GM10266 (cell line): Measurements from ENCODE around the gene APOO.

Experiments
- DNase-seq: peaks from one replicate; pipeline ENCODE4 v3.0.0; 2012; ENCODE audit errors: extremely low spot score
- TF ChIP-seq, protein P1 (sequence below): IDR thresholded peaks from 2 replicates; pipeline ENCODE4 v1.5.1; 2012; ENCODE audit warnings: mild to moderate bottlenecking, low read depth; ENCODE audit not compliant: control insufficient read depth, insufficient read depth; ENCODE audit errors: missing control alignments

The APOO gene

DNA sequence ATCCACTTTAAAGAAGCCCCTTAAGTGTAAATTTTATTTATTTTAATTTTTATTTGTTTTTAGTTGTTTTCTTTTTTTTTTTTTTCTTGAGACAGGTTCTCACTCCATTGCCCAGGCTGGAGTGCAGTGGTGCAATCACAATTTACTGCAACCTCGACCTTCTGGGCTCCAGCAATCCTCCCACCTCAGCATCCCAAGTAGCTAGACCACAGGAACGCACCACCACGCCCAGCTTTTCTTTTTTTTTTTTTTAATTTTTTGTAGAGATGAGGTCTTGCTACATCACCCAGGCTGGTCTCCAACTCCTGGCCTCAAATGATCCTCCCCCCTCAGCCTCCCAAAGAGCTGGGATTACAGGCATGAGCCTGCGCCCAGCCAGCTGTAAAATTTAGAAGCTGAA, 118.8 kb downstream of the APOO start:
- TF ChIP-seq, protein P1, sequence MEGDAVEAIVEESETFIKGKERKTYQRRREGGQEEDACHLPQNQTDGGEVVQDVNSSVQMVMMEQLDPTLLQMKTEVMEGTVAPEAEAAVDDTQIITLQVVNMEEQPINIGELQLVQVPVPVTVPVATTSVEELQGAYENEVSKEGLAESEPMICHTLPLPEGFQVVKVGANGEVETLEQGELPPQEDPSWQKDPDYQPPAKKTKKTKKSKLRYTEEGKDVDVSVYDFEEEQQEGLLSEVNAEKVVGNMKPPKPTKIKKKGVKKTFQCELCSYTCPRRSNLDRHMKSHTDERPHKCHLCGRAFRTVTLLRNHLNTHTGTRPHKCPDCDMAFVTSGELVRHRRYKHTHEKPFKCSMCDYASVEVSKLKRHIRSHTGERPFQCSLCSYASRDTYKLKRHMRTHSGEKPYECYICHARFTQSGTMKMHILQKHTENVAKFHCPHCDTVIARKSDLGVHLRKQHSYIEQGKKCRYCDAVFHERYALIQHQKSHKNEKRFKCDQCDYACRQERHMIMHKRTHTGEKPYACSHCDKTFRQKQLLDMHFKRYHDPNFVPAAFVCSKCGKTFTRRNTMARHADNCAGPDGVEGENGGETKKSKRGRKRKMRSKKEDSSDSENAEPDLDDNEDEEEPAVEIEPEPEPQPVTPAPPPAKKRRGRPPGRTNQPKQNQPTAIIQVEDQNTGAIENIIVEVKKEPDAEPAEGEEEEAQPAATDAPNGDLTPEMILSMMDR: no peak
- DNase-seq: no peak

- TF ChIP-seq, protein P1: no peak
- DNase-seq: no peak
Observed at GRCh38 chrX:23788521-23788920, 119.2 kb downstream of the APOO start.

- no peak for DNase-seq
- TF ChIP-seq, protein P1: no peak
Observed at GRCh38 chrX:23787745-23788118, 120.0 kb downstream of the APOO start.

GRCh38 chrX:23786268-23786815, 121.4 kb downstream of the APOO start:
- no peak for DNase-seq

GRCh38 chrX:23785580-23785979, 122.2 kb downstream of the APOO start:
- no peak for DNase-seq
- TF ChIP-seq, protein P1: no peak

More at GRCh38 chrX:23786268-23786815, 121.4 kb downstream of the APOO start:
- TF ChIP-seq, protein P1: no peak

DNA sequence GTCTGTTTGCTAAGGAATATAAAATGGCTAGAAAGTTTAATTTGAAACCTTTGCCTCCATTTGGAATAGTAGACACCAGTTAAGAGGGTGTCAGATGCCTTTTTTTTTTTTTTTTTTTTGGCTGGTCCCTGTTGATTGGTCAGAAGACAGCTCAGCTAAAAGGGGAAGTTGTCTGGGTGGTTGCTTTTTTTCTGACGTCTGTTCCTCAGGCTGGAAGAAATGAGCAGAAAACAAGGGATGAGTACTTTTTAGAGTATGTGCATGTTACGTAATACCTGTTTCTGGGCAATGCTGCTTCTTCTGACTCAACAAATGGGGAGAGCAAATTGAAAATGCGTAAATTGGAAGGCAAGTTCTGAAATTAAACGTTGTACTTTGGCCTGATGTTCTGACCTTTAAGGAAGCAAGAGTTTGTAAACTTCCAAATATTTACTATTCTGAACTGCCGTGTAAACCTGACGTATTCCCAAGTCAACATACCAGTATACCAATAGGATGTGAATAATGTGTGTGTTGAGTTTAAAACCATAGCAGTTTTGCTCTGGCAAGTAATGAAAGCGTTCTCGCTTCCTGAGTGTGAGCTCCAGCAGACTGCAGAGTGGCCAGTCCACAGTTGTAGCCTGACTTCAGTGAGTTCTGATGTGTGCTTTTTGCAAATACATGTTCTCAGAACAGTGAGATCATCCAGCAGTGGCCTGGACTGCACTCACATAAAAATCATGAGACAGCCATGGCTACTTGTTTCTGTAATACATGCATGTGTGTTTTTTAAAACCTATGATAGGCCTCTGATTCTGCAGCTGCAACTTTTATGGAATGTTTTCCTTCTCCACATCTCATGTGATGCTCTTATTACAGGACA, 123.0 kb downstream of the APOO start:
- TF ChIP-seq, protein P1: no peak
- no peak for DNase-seq
